Endodermal cell (in vitro differentiated cells): ENCODE data around the gene MAP3K5. TPM values are rescaled to one million over a fixed set of nuclear protein-coding genes. Genes with fewer than 3 reads are reported as not detected.
"Not testable (repeated sequence)": the region's sequence is repeated elsewhere in the genome, so short reads cannot be mapped to it uniquely, and the experiment has no call there.

Experiments
- DNase-seq: peaks from one replicate; pipeline ENCODE4 v3.0.0-alpha.2; 2017
- H3K27ac ChIP-seq: 2 replicates; pipeline ENCODE4 v1.5.1; 2013; ENCODE audit warnings: mild to moderate bottlenecking, low read depth, low read length, moderate library complexity
- H3K27me3 ChIP-seq: 2 replicates; pipeline ENCODE4 v1.6.1; 2013; ENCODE audit warnings: mild to moderate bottlenecking, low read length, moderate library complexity; ENCODE audit not compliant: insufficient read depth, control insufficient read depth, poor library complexity, severe bottlenecking
- H3K36me3 ChIP-seq: 2 replicates; pipeline ENCODE4 v1.7.0; 2013; ENCODE audit warnings: mild to moderate bottlenecking, low read length, moderate library complexity; ENCODE audit not compliant: control insufficient read depth, insufficient read depth
- H3K4me1 ChIP-seq: one replicate; pipeline ENCODE4 v1.7.0; 2013; ENCODE audit warnings: low read length; ENCODE audit not compliant: control insufficient read depth, insufficient read depth
- H3K4me3 ChIP-seq: 2 replicates; pipeline ENCODE4 v1.5.1; 2013; ENCODE audit warnings: mild to moderate bottlenecking, low read length, moderate library complexity
- H3K9ac ChIP-seq: 2 replicates; pipeline ENCODE4 v1.6.1; 2013; ENCODE audit warnings: mild to moderate bottlenecking, low read length, moderate library complexity; ENCODE audit not compliant: poor library complexity, severe bottlenecking; ENCODE audit errors: extremely low read depth
- H3K9me3 ChIP-seq: 2 replicates; pipeline ENCODE4 v1.6.1; 2013; ENCODE audit warnings: mild to moderate bottlenecking, low read length, moderate library complexity; ENCODE audit not compliant: control insufficient read depth
- H3K27ac Mint-ChIP-seq: 2 replicates; pipeline ENCODE4 v1.8.0; 2020; ENCODE audit warnings: mixed read lengths
- H3K27me3 Mint-ChIP-seq: 2 replicates; pipeline ENCODE4 v1.8.0; 2021; ENCODE audit warnings: mild to moderate bottlenecking, mixed read lengths; ENCODE audit not compliant: insufficient read depth
- H3K36me3 Mint-ChIP-seq: 2 replicates; pipeline ENCODE4 v1.8.0; 2020; ENCODE audit warnings: low read depth, mixed read lengths
- H3K4me1 Mint-ChIP-seq: 2 replicates; pipeline ENCODE4 v1.8.0; 2020; ENCODE audit warnings: mixed read lengths
- H3K4me3 Mint-ChIP-seq: 2 replicates; pipeline ENCODE4 v1.8.0; 2020; ENCODE audit warnings: mild to moderate bottlenecking, moderate library complexity, mixed read lengths
- H3K9me3 Mint-ChIP-seq: 2 replicates; pipeline ENCODE4 v1.8.0; 2020; ENCODE audit warnings: mild to moderate bottlenecking, mixed read lengths
- CTCF ChIP-seq: fragments of 200-600 bp; sonication (generic); conservative IDR thresholded peaks from 2 replicates; pipeline ENCODE4 v1.5.0; 2021; ENCODE audit warnings: antibody characterized with exemption, mild to moderate bottlenecking
- WGBS, 2 experiments: methylation state at CpG; one replicate each; pipeline versions ENCODE4 v1.1.5 to v1.1.7; 2013; ENCODE audit warnings: missing lambda C conversion rate in 2 of 2, mixed read lengths in 1 of 2; ENCODE audit not compliant: insufficient coverage in 1 of 2, insufficient read length in 1 of 2; 5-methylcytosine and 5-hydroxymethylcytosine counted together
- total RNA-seq, 2 donors: library from RNA; stranded (reverse); fragmentation: NEBNext Ultra II Directional in 1 of 2; extraction: Animal tissue kit (Norgen Biotek cat#: 25700) in 1 of 2; gene quantifications; 2 replicates in 1 of 2; 3 replicates in 1 of 2; pipeline ENCODE4 v1.2.1, GENCODE V29; 2021

MAP3K5 gene
- total RNA-seq, 2 donors from 2014 or later = 1.6 to 3.4 TPM

- TF ChIP-seq CTCF = no peak
- no peaks in the 10 kb centered on the region for H3K4me1 ChIP-seq
- H3K9ac ChIP-seq = no peak overlapping the region
- H3K9me3 ChIP-seq = no peaks in the 10 kb centered on the region
- 100% methylated on average over 1 of the region's 2 CpGs for WGBS, 2 experiments
- Mint-ChIP-seq H3K27ac (no peak overlapping the region), H3K4me1 (peaks cover 18% of the 10 kb centered on the region), H3K27me3 (no peaks in the 10 kb centered on the region), H3K4me3 (no peak overlapping the region), H3K36me3 (peaks cover 14% of the 10 kb centered on the region), H3K9me3 (peaks cover 14% of the 10 kb centered on the region)
- H3K27ac ChIP-seq = no peak overlapping the region
- H3K27me3 ChIP-seq = no peaks in the 10 kb centered on the region
- H3K36me3 ChIP-seq = no peaks in the 10 kb centered on the region
- H3K4me3 ChIP-seq = no peak overlapping the region
- DNase-seq = no peak
Observed at GRCh38 chr6:136592930-136593673, 199.2 kb downstream of the MAP3K5 start.

DNA sequence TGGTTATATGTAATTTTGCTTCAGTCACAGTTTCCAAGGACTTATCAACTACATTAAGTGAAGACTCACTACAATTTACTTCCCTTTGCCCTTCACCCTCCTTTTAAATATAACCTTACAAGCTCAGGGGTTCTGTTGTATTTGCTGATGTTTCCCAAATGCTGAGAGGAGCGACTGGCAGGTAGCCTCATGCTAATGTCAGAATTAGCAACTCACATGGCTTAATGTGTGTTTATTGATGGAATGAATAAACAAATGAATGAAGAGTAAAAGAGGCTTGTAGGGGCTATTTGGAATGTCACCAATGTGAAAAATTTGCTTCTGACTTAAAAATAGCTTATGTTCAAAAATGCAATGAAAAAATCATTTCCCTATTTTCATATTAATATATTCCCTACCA lies 200.7 kb downstream of the MAP3K5 start:
- no peak overlapping the region for H3K4me3 ChIP-seq
- Mint-ChIP-seq H3K4me1 (peaks cover 18% of the 10 kb centered on the region), H3K27ac (no peak overlapping the region), H3K4me3 (no peak overlapping the region), H3K27me3 (no peaks in the 10 kb centered on the region), H3K9me3 (peaks cover 14% of the 10 kb centered on the region), H3K36me3 (peaks cover 14% of the 10 kb centered on the region)
- H3K36me3 ChIP-seq = no peaks in the 10 kb centered on the region
- H3K27ac ChIP-seq = no peak overlapping the region
- H3K4me1 ChIP-seq = no peaks in the 10 kb centered on the region
- H3K9me3 ChIP-seq = no peaks in the 10 kb centered on the region
- H3K9ac ChIP-seq = no peak overlapping the region
- WGBS, 2 experiments = 43% methylated on average over 1 of the region's 1 CpG; no CpG with 5 or more reads in 1 of the 2 experiments
- no peak for TF ChIP-seq CTCF
- DNase-seq = no peak
- no peaks in the 10 kb centered on the region for H3K27me3 ChIP-seq

DNA sequence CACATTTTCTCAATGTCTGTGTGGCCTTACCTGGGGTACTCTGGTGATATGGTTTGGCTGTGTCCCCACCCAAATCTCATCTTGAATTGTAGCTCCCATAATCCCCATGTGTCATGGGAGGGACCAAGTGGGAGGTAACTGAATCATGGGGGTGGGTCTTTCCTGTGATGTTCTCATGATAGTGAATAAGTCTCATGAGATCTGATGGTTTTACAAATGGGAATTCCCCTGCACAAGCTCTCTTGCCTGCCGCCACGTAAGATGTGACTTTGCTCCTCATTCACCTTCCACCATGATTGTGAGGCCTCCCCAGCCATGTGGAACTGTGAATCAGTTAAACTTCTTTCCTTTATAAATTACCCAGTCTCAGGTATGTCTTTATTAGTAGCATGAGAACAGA lies 201.4 kb downstream of the MAP3K5 start:
- not testable (repeated sequence) for H3K27ac Mint-ChIP-seq, DNase-seq, H3K4me3 Mint-ChIP-seq, H3K27ac ChIP-seq, H3K4me1 ChIP-seq, H3K9ac ChIP-seq, H3K36me3 ChIP-seq, H3K9me3 ChIP-seq, H3K27me3 ChIP-seq, H3K27me3 Mint-ChIP-seq, H3K4me3 ChIP-seq
- Mint-ChIP-seq H3K4me1 (peaks cover 18% of the 10 kb centered on the region), H3K9me3 (peaks cover 14% of the 10 kb centered on the region), H3K36me3 (peaks cover 14% of the 10 kb centered on the region)
- WGBS, 2 experiments = 98 to 100% methylated on average over 2 of the region's 2 CpGs

- Histone ChIP-seq H3K4me3 (no peak overlapping the region), H3K4me1 (no peaks in the 10 kb centered on the region), H3K36me3 (no peaks in the 10 kb centered on the region), H3K9ac (no peak overlapping the region), H3K27ac (no peak overlapping the region), H3K9me3 (no peaks in the 10 kb centered on the region), H3K27me3 (no peaks in the 10 kb centered on the region)
- H3K9me3 Mint-ChIP-seq = peaks cover 16% of the 10 kb centered on the region
- DNase-seq = no peak
- WGBS, 2 experiments = 83 to 92% methylated on average over 1 of the region's 1 CpG
- no peak overlapping the region for H3K27ac Mint-ChIP-seq
- no peaks in the 10 kb centered on the region for H3K27me3 Mint-ChIP-seq
- TF ChIP-seq CTCF = no peak
- peaks cover 12% of the 10 kb centered on the region for H3K4me1 Mint-ChIP-seq
- no peak overlapping the region for H3K4me3 Mint-ChIP-seq
- H3K36me3 Mint-ChIP-seq = peaks cover 16% of the 10 kb centered on the region
Observed at GRCh38 chr6:136587527-136587926, 204.8 kb downstream of the MAP3K5 start.
